HL-60/S4 treated with phorbol 12-myristate 13-acetate at 8.2 ng/mL for 4 days and 3 days (cell line): ENCODE measurements around the gene AP4M1.

Source experiments
- in situ Hi-C: fragments of 300-500 bp; cut with MboI; formaldehyde crosslinking; loops from 2 replicates; pipeline ENCODE4 v1.15.0; 2022; ENCODE audit warnings: low sequenced_read_pairs

Gene AP4M1

DNA sequence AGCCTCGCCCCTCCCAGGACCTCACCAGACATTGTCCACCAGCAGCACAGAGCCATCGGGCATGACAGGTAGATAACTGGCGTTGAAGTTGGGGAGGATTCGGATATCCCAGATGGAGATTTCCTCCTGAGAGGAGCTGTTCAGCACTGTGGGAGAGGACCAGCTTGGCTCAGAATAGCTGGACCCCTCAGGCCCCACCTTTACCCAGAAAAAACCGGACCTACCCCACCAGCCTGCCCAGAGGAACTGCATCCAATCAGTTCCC is 55.6 kb downstream of the AP4M1 start:
- in situ Hi-C loops = no loop called here

DNA sequence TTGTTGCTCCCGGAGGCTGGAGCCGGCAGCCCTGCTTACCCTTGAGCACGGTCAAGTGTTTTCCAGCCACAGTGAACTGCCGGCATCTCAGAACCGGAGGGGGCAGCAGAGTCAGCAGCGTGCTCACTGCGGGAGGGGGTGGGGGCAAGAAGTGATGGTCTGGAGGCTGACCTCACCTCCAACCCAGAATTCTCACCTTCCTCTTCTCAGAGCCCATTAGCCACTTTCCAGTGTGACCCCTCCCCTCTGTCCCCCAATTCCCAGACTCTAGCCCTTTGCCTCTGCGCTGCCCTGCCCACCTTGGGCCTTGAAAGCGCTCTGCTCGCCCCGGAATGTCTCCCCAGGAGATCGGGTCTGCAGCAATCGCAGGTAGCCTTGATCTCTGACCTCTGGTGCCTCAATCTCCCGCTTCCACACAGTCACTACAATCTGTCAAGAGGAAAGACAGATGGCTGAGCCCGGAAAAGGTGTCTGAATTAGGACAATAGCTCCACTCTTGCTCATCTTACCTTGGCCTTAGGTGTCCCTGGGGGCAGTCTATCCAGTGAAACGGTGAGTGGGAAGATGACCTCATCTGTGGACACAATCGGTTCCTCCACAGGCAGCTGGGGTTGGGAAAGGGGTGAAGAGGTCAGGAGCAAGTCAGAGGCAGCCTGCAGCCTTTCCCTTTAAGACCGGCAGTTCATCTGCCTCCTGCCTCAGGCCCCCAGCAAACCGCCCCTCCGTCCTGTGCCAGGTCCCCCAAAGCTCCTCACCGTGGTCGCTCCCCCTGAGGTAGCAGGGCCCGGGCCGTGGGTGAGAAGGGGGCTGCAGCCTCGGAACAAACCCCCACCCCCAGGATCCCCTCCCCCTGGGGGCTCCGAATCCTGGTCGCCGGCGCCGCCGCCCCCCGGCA is 56.1 kb downstream of the AP4M1 start:
- in situ Hi-C loops = no loop called here
